ENCODE results near the gene MED12L.

Gene MED12L

GRCh38 chr3:151087648-151088047 is 2.2 kb downstream of the MED12L start:
- DNase-seq (ENCODE audit: low read depth in 2 of 3, low spot score in 1 of 3): no peak

GRCh38 chr3:151091685-151092345 is 6.4 kb downstream of the MED12L start:
- no peak for DNase-seq (ENCODE audit: low read depth in 2 of 3, low spot score in 1 of 3)

- no peak for DNase-seq (ENCODE audit: low read depth in 2 of 3, low spot score in 1 of 3)
These were observed 7.7 kb downstream of the MED12L start for GRCh38 chr3:151093148-151093547.

- DNase-seq (ENCODE audit: low read depth in 2 of 3, low spot score in 1 of 3): no peak
These were observed 8.4 kb downstream of the MED12L start for GRCh38 chr3:151093905-151094304.

GRCh38 chr3:151096716-151097115 is 11.3 kb downstream of the MED12L start:
- DNase-seq (ENCODE audit: low read depth in 2 of 3, low spot score in 1 of 3): no peak

GRCh38 chr3:151100076-151100475 is 14.6 kb downstream of the MED12L start:
- no peak for DNase-seq (ENCODE audit: low read depth in 2 of 3, low spot score in 1 of 3)

GRCh38 chr3:151101270-151101969 is 16.0 kb downstream of the MED12L start:
- no peak for DNase-seq (ENCODE audit: low read depth in 2 of 3, low spot score in 1 of 3)

GRCh38 chr3:151106311-151106710 is 20.8 kb downstream of the MED12L start:
- no peak for DNase-seq (ENCODE audit: low read depth in 2 of 3, low spot score in 1 of 3)

GRCh38 chr3:151107177-151107576 is 21.7 kb downstream of the MED12L start:
- DNase-seq (ENCODE audit: low read depth in 2 of 3, low spot score in 1 of 3): no peak

- DNase-seq (ENCODE audit: low read depth in 2 of 3, low spot score in 1 of 3): no peak
These were observed 22.2 kb downstream of the MED12L start for GRCh38 chr3:151107701-151108100.

- no peak for DNase-seq (ENCODE audit: low read depth in 2 of 3, low spot score in 1 of 3)
These were observed 23.9 kb downstream of the MED12L start for GRCh38 chr3:151109286-151109800.

- DNase-seq (ENCODE audit: low read depth in 2 of 3, low spot score in 1 of 3): no peak
These were observed 27.3 kb downstream of the MED12L start for GRCh38 chr3:151112731-151113130.

- DNase-seq (ENCODE audit: low read depth in 2 of 3, low spot score in 1 of 3): no peak
These were observed 27.9 kb downstream of the MED12L start for GRCh38 chr3:151113343-151113742.

- no peak for DNase-seq (ENCODE audit: low read depth in 2 of 3, low spot score in 1 of 3)
These were observed 31.6 kb downstream of the MED12L start for GRCh38 chr3:151117047-151117446.

GRCh38 chr3:151119188-151119587 is 33.7 kb downstream of the MED12L start:
- DNase-seq (ENCODE audit: low read depth in 2 of 3, low spot score in 1 of 3): no peak

GRCh38 chr3:151120409-151120808 is 34.9 kb downstream of the MED12L start:
- DNase-seq (ENCODE audit: low read depth in 2 of 3, low spot score in 1 of 3): no peak

- no peak for DNase-seq (ENCODE audit: low read depth in 2 of 3, low spot score in 1 of 3)
These were observed 35.6 kb downstream of the MED12L start for GRCh38 chr3:151121016-151121415.

- no peak for DNase-seq (ENCODE audit: low read depth in 2 of 3, low spot score in 1 of 3)
These were observed 38.4 kb downstream of the MED12L start for GRCh38 chr3:151123827-151124226.

GRCh38 chr3:151124476-151124875 is 39.0 kb downstream of the MED12L start:
- DNase-seq (ENCODE audit: low read depth in 2 of 3, low spot score in 1 of 3): no peak

- no peak for DNase-seq (ENCODE audit: low read depth in 2 of 3, low spot score in 1 of 3)
These were observed 45.0 kb downstream of the MED12L start for GRCh38 chr3:151130428-151130827.

GRCh38 chr3:151133175-151133574 is 47.7 kb downstream of the MED12L start:
- DNase-seq (ENCODE audit: low read depth in 2 of 3, low spot score in 1 of 3): no peak

GRCh38 chr3:151133917-151134450 is 48.5 kb downstream of the MED12L start:
- DNase-seq (ENCODE audit: low read depth in 2 of 3, low spot score in 1 of 3): no peak
